Measurements from ENCODE around the gene AKT1S1. TPM values are rescaled to one million over a fixed set of nuclear protein-coding genes. Genes with fewer than 3 reads are reported as not detected.

Gene AKT1S1
- total RNA-seq, 1 donor from 2014 or later = 59.7 TPM

DNA sequence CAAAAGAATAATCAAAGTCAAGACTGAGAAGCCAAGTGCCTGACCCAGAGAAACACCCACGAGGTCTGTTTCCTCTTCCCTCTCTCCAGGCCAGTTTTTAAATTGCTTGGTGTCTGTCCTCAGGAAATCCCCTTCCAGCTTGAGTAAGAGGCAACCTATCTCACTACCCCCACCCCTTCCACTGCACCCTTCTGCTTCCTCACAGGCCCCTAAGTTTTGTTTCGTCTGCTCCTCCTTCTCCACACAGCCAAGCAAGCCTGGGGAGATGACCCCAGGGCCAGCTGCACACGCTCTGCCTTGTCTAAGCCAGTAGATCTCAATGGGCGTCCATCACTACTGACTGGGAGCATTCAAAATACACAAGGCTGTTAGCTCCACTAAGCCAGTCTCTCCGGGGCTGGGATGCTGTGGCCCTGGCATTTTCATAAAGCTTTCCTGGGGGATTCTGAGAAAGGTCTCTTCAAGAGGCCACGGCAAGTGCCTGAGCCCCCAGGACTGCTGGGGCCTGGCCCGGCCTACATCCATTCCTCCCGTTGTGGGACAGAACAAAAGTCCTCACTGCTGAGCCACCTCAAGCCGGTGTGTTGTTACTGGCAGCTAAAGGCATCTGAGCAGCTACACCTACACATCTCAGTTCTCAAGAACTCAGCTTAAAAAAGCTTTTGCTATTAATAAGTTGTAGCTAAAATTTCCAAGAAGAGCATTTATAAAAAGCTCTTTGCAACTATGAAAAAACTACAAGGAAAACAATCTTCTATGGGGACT is 34.4 kb upstream of the AKT1S1 start:
- H3K4me3 Mint-ChIP-seq (ENCODE audit: unreplicated experiment) = no peak overlapping the region
- H3K27me3 Mint-ChIP-seq (ENCODE audit: unreplicated experiment) = no peaks in the 10 kb centered on the region
- peaks cover 3% of the 10 kb centered on the region for H3K9me3 Mint-ChIP-seq (ENCODE audit: unreplicated experiment)
- no peaks in the 10 kb centered on the region for H3K4me1 Mint-ChIP-seq (ENCODE audit: unreplicated experiment)
- TF ChIP-seq, protein P1, sequence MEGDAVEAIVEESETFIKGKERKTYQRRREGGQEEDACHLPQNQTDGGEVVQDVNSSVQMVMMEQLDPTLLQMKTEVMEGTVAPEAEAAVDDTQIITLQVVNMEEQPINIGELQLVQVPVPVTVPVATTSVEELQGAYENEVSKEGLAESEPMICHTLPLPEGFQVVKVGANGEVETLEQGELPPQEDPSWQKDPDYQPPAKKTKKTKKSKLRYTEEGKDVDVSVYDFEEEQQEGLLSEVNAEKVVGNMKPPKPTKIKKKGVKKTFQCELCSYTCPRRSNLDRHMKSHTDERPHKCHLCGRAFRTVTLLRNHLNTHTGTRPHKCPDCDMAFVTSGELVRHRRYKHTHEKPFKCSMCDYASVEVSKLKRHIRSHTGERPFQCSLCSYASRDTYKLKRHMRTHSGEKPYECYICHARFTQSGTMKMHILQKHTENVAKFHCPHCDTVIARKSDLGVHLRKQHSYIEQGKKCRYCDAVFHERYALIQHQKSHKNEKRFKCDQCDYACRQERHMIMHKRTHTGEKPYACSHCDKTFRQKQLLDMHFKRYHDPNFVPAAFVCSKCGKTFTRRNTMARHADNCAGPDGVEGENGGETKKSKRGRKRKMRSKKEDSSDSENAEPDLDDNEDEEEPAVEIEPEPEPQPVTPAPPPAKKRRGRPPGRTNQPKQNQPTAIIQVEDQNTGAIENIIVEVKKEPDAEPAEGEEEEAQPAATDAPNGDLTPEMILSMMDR (IDR thresholded peaks at IDR 0.05) = no peak
- H3K36me3 Mint-ChIP-seq (ENCODE audit: unreplicated experiment) = peaks cover 27% of the 10 kb centered on the region
- DNase-seq (ENCODE audit: extremely low spot score, unreplicated experiment) = no peak
- H3K27ac Mint-ChIP-seq (ENCODE audit: unreplicated experiment) = no peak overlapping the region

DNA sequence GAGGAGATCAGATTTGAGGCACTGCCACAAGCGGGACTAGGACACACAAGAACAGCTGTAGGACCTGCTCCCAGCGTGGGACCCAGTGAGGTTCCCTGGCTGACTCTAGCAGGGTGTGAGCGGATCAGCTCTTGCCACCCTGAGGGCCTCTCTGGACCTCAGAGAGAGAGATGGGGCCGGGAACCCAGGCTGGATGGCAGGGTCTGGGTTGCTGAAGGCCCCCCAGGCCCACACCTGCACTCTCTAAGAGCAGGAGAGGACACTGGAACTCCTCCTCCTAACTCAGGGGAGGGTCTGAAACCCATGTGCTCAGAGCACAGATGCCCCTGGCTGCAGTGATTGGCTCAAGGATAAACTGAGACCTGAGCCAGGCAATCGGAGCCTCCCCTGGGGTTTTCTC is 33.0 kb upstream of the AKT1S1 start:
- TF ChIP-seq, protein P1 (IDR thresholded peaks at IDR 0.05) = no peak
- H3K9me3 Mint-ChIP-seq (ENCODE audit: unreplicated experiment) = peaks cover under 1% of the 10 kb centered on the region
- H3K36me3 Mint-ChIP-seq (ENCODE audit: unreplicated experiment) = peaks cover 19% of the 10 kb centered on the region
- no peak for DNase-seq (ENCODE audit: extremely low spot score, unreplicated experiment)
- H3K27me3 Mint-ChIP-seq (ENCODE audit: unreplicated experiment) = no peaks in the 10 kb centered on the region
- H3K27ac Mint-ChIP-seq (ENCODE audit: unreplicated experiment) = no peak overlapping the region
- no peak overlapping the region for H3K4me3 Mint-ChIP-seq (ENCODE audit: unreplicated experiment)
- H3K4me1 Mint-ChIP-seq (ENCODE audit: unreplicated experiment) = no peaks in the 10 kb centered on the region

DNA sequence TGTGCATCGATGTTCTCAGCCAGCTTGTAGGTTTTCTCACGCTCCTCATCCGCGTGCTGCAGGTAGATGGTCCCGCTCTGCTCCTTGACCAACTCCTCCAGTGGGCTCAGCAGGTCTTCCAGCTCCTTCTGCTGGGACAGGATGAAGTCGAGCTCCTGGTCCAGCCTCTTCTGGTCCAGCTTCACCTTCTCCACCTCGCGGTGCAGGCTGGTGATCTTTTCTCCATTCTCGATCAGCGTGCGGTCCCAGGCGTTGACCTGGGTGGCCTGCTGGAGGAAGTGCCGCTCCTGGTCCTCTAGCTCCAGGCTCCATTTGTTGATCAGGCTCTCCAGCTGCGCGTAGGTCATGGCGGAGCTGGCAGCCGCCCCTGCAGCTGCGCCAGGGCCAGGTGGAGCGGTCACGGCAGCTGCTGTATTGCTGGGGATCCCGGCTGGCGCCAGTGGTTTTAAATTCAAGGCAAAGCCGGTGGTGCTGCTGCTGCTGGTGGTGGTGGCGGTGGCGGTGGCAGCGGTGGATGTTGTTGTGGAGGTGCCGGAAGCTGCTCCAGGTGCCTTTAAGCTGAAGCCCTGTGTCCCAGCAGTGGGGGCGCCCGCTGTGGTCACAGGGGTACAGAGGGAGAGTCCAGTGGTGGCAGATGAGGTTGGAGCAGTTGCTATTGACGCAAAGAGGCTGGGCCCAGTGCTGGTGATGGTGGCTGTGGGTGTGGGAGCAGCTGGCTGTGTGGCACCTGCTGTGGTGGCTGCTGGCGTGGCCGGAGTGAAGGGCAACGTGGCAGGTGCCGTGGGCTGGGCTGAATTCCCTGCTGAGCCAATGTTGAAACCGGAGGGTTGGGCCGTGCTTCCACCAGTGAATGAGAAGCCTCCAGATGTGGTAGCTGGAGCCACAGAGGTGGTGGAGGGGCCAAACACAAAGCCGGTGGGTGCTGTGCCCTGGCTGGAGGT is 31.6 kb upstream of the AKT1S1 start:
- Mint-ChIP-seq H3K27ac (ENCODE audit: unreplicated experiment) (no peak overlapping the region), H3K9me3 (ENCODE audit: unreplicated experiment) (no peaks in the 10 kb centered on the region), H3K27me3 (ENCODE audit: unreplicated experiment) (no peaks in the 10 kb centered on the region), H3K36me3 (ENCODE audit: unreplicated experiment) (peaks cover 16% of the 10 kb centered on the region), H3K4me1 (ENCODE audit: unreplicated experiment) (no peaks in the 10 kb centered on the region), H3K4me3 (ENCODE audit: unreplicated experiment) (no peak overlapping the region)
- TF ChIP-seq, protein P1 (IDR thresholded peaks at IDR 0.05) = no peak
- no peak for DNase-seq (ENCODE audit: extremely low spot score, unreplicated experiment)

DNA sequence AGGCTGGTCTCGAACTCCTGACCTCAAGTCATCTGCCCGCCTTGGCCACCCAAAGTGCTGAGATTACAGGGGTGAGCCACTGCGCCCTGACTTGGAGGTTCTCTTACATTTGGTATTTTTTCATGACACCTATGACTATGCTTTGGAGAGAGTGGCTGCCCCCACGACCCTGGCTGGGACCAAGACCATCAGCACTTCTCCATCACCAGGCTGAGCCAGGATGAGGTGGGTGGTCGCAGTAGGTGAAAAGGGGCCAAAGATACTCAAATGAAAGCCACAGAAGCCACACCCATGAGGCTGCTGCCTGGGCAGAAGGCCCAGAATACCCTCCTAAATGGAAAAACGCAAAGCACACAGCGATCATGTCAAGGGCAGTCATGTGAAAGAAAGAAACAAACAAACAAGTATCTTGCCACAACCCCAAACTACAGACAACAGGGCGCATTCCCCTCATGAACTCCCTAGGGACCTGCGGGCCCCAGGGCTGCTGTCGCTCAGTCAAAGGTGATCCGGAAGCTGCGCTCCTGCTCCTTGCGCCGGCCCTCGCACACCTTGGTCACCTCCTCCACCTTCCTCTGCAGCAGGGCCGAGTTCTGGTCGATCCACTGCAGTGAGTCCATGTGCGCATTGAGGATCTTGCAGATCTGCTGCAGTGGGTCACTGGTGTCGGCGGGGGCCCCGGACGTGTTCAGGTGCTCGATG is 30.7 kb upstream of the AKT1S1 start:
- H3K9me3 Mint-ChIP-seq (ENCODE audit: unreplicated experiment) = no peaks in the 10 kb centered on the region
- H3K27me3 Mint-ChIP-seq (ENCODE audit: unreplicated experiment) = no peaks in the 10 kb centered on the region
- no peak overlapping the region for H3K4me3 Mint-ChIP-seq (ENCODE audit: unreplicated experiment)
- no peaks in the 10 kb centered on the region for H3K4me1 Mint-ChIP-seq (ENCODE audit: unreplicated experiment)
- TF ChIP-seq, protein P1 (IDR thresholded peaks at IDR 0.05) = no peak
- H3K36me3 Mint-ChIP-seq (ENCODE audit: unreplicated experiment) = peaks cover 9% of the 10 kb centered on the region
- H3K27ac Mint-ChIP-seq (ENCODE audit: unreplicated experiment) = no peak overlapping the region
- no peak for DNase-seq (ENCODE audit: extremely low spot score, unreplicated experiment)
